Pulmonary artery endothelial cell (primary cell): ENCODE measurements around the gene VAC14. TPM values are rescaled to one million over a fixed set of nuclear protein-coding genes. Genes with fewer than 3 reads are reported as not detected.
"Not testable (repeated sequence)": the region's sequence is repeated elsewhere in the genome, so short reads cannot be mapped to it uniquely, and the experiment has no call there.

ENCODE experiments used
- DNase-seq: peaks from one replicate; pipeline ENCODE4 v3.0.0-alpha.2; 2011; ENCODE audit warnings: low read depth, low spot score
- total RNA-seq: library from RNA; depleted of rRNA; stranded (reverse); fragments of >200 nt; gene quantifications from 2 replicates; pipeline ENCODE4 v1.2.3, GENCODE V29; 2014

Gene VAC14
- total RNA-seq, 1 donor from 2014 or later = 22.3 TPM

GRCh38 chr16:70681382-70682238 lies 119.3 kb downstream of the VAC14 start:
- no peak for DNase-seq

GRCh38 chr16:70680495-70681381 lies 120.2 kb downstream of the VAC14 start:
- no peak for DNase-seq

GRCh38 chr16:70679671-70680494 lies 121.1 kb downstream of the VAC14 start:
- DNase-seq = no peak

GRCh38 chr16:70678898-70679670 lies 121.9 kb downstream of the VAC14 start:
- no peak for DNase-seq

GRCh38 chr16:70678121-70678897 lies 122.6 kb downstream of the VAC14 start:
- no peak for DNase-seq

- DNase-seq = no peak
These were observed 123.3 kb downstream of the VAC14 start for GRCh38 chr16:70677499-70678120.

- no peak for DNase-seq
These were observed 124.1 kb downstream of the VAC14 start for GRCh38 chr16:70676675-70677498.

GRCh38 chr16:70675851-70676513 lies 125.0 kb downstream of the VAC14 start:
- DNase-seq = no peak

GRCh38 chr16:70674221-70675014 lies 126.5 kb downstream of the VAC14 start:
- DNase-seq = no peak

- DNase-seq = not testable (repeated sequence)
These were observed 130.0 kb downstream of the VAC14 start for GRCh38 chr16:70670938-70671337.

- no peak for DNase-seq
These were observed 130.8 kb downstream of the VAC14 start for GRCh38 chr16:70670175-70670574.

GRCh38 chr16:70665806-70666735 lies 134.9 kb downstream of the VAC14 start:
- DNase-seq = peak; percentile 80

GRCh38 chr16:70665113-70665694 lies 135.8 kb downstream of the VAC14 start:
- no peak for DNase-seq

GRCh38 chr16:70664325-70665112 lies 136.4 kb downstream of the VAC14 start:
- DNase-seq = no peak
